Measurements from ENCODE around the gene CNOT6L.

The CNOT6L gene

GRCh38 chr4:77745792-77746191 lies 73.4 kb downstream of the CNOT6L start:
- Histone ChIP-seq H2AFZ (ENCODE audit: low read depth) (no peak overlapping the region), H3K79me2 (ENCODE audit: insufficient read depth, low read depth) (peaks cover 4% of the 10 kb centered on the region; the same call in 1 of the 2 replicates), H3K27ac (no peak overlapping the region), H3K36me3 (ENCODE audit: insufficient read depth) (no peaks in the 10 kb centered on the region; the same call in 1 of the 2 replicates), H3K4me2 (no peak overlapping the region), H4K20me1 (ENCODE audit: insufficient read depth) (0 out of 2 replicates have a peak, but pooled peaks cover 5% of the 10 kb centered on the region), H3K4me1 (ENCODE audit: low read depth, poor library complexity, severe bottlenecking) (no peaks in the 10 kb centered on the region), H3K4me3 (IDR thresholded peaks at IDR 0.05; ENCODE audit: insufficient read depth, low read depth, low read length) (no peak overlapping the region), H3K27me3 (ENCODE audit: insufficient read depth, low read depth) (no peaks in the 10 kb centered on the region), H3K9ac (no peak overlapping the region)
- TF ChIP-seq CTCF (conservative IDR thresholded peaks at IDR 0.05; ENCODE audit: low read depth, low read length): no peak

GRCh38 chr4:77742054-77742453 lies 77.1 kb downstream of the CNOT6L start:
- no peak for TF ChIP-seq CTCF (conservative IDR thresholded peaks at IDR 0.05; ENCODE audit: low read depth, low read length)
- Histone ChIP-seq H4K20me1 (ENCODE audit: insufficient read depth) (0 out of 2 replicates have a peak, but pooled peaks cover 5% of the 10 kb centered on the region), H3K36me3 (ENCODE audit: insufficient read depth) (no peaks in the 10 kb centered on the region; the same call in 1 of the 2 replicates), H3K79me2 (ENCODE audit: insufficient read depth, low read depth) (no peaks in the 10 kb centered on the region), H3K27me3 (ENCODE audit: insufficient read depth, low read depth) (no peaks in the 10 kb centered on the region), H3K4me2 (no peak overlapping the region), H2AFZ (ENCODE audit: low read depth) (no peak overlapping the region), H3K27ac (no peak overlapping the region), H3K4me3 (IDR thresholded peaks at IDR 0.05; ENCODE audit: insufficient read depth, low read depth, low read length) (no peak overlapping the region), H3K9ac (no peak overlapping the region), H3K4me1 (ENCODE audit: low read depth, poor library complexity, severe bottlenecking) (peaks cover 14% of the 10 kb centered on the region)

- Histone ChIP-seq H3K9ac (no peak overlapping the region), H3K36me3 (ENCODE audit: insufficient read depth) (no peaks in the 10 kb centered on the region; the same call in 1 of the 2 replicates)
- no peak for TF ChIP-seq CTCF (conservative IDR thresholded peaks at IDR 0.05; ENCODE audit: low read depth, low read length)
Measured at GRCh38 chr4:77740480-77740879, 78.7 kb downstream of the CNOT6L start.

GRCh38 chr4:77734928-77735327 lies 84.2 kb downstream of the CNOT6L start:
- Histone ChIP-seq H3K27ac (peak overlapping the region; percentile 29), H3K4me2 (peak overlapping the region; percentile 70)

More at GRCh38 chr4:77740480-77740879, 78.7 kb downstream of the CNOT6L start:
- no peaks in the 10 kb centered on the region for H3K79me2 ChIP-seq (ENCODE audit: insufficient read depth, low read depth)
- H3K4me2 ChIP-seq: no peak overlapping the region
- H3K27ac ChIP-seq: no peak overlapping the region
- no peaks in the 10 kb centered on the region for H3K27me3 ChIP-seq (ENCODE audit: insufficient read depth, low read depth)
- no peak overlapping the region for H3K4me3 ChIP-seq (IDR thresholded peaks at IDR 0.05; ENCODE audit: insufficient read depth, low read depth, low read length)
- H2AFZ ChIP-seq (ENCODE audit: low read depth): no peak overlapping the region
- H4K20me1 ChIP-seq (ENCODE audit: insufficient read depth): 0 out of 2 replicates have a peak, but pooled peaks cover 5% of the 10 kb centered on the region
- H3K4me1 ChIP-seq (ENCODE audit: low read depth, poor library complexity, severe bottlenecking): peaks cover 30% of the 10 kb centered on the region

More at GRCh38 chr4:77734928-77735327, 84.2 kb downstream of the CNOT6L start:
- Histone ChIP-seq H3K4me3 (IDR thresholded peaks at IDR 0.05; ENCODE audit: insufficient read depth, low read depth, low read length) (peak overlapping the region; percentile 56), H3K9ac (no peak overlapping the region), H3K79me2 (ENCODE audit: insufficient read depth, low read depth) (no peaks in the 10 kb centered on the region), H3K36me3 (ENCODE audit: insufficient read depth) (peaks cover 5% of the 10 kb centered on the region; the same call in 1 of the 2 replicates), H4K20me1 (ENCODE audit: insufficient read depth) (no peaks in the 10 kb centered on the region; the same call in 1 of the 2 replicates), H3K27me3 (ENCODE audit: insufficient read depth, low read depth) (no peaks in the 10 kb centered on the region), H3K4me1 (ENCODE audit: low read depth, poor library complexity, severe bottlenecking) (peaks cover 69% of the 10 kb centered on the region), H2AFZ (ENCODE audit: low read depth) (no peak overlapping the region)
- TF ChIP-seq CTCF (conservative IDR thresholded peaks at IDR 0.05; ENCODE audit: low read depth, low read length): no peak

Measured in KMS-11 (cell line).